ENCODE results near the gene MIF.

DNA sequence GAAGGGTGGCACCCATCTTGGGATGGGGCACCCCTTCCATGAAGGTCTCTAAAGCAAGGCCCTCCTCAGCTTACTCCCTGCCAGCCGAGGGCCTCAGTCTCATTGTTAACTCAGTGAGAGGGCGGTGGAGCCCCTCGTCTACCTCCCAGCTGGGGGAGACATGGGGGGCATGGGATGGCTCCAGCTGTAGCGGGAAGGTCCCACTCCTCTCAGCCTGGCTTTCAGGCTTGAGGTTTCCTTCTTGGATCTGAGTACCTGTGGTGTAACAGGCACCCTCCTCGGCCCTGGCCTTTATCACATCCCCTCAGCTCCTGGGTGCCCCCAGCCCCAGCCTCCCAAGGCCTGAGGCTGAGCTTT, 2.0 kb downstream of the MIF start:
- TF ChIP-seq, protein P1, sequence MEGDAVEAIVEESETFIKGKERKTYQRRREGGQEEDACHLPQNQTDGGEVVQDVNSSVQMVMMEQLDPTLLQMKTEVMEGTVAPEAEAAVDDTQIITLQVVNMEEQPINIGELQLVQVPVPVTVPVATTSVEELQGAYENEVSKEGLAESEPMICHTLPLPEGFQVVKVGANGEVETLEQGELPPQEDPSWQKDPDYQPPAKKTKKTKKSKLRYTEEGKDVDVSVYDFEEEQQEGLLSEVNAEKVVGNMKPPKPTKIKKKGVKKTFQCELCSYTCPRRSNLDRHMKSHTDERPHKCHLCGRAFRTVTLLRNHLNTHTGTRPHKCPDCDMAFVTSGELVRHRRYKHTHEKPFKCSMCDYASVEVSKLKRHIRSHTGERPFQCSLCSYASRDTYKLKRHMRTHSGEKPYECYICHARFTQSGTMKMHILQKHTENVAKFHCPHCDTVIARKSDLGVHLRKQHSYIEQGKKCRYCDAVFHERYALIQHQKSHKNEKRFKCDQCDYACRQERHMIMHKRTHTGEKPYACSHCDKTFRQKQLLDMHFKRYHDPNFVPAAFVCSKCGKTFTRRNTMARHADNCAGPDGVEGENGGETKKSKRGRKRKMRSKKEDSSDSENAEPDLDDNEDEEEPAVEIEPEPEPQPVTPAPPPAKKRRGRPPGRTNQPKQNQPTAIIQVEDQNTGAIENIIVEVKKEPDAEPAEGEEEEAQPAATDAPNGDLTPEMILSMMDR (conservative IDR thresholded peaks at IDR 0.05; ENCODE audit: low read depth, low read length), result no peak
- TF ChIP-seq EZH2phosphoT487 (IDR thresholded peaks at IDR 0.05; ENCODE audit: borderline replicate concordance, low read length) (no peak), EZH2 (IDR thresholded peaks at IDR 0.05; ENCODE audit: low read length, unreplicated experiment) (no peak)

Data from PC-3 (cell line).